ENCODE results near the gene KIF15.

DNA sequence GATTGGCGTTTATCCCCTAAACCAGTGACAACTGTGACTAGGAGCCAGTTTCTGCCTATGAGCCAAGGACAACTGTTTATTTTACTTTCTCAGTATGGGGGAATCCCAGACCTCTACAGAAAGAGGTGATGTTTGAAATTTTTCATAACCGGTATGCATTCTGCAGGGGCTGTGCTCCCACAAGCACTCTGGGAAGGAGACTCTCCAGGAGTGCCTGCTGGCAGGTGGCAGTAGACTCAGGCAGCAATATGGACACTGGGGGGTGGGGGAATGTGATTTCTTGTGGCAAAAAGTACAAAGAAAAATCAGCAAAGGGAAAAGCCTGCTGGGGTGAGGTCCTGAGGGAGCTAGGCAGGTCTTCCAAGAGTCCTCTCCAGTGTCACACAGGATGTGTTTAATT lies 118.7 kb downstream of the KIF15 start:
- TF ChIP-seq CTCF (IDR thresholded peaks at IDR 0.05) (no peak), POLR2A (IDR thresholded peaks at IDR 0.05) (no peak)

All from vagina (tissue), 2 donors.